NOMO-1 treated with DMSO at 0.1 percent for 48 hours (cell line): ENCODE results near the gene RAB12.
"Not testable (repeated sequence)": the region's sequence is repeated elsewhere in the genome, so short reads cannot be mapped to it uniquely, and the experiment has no call there.

Experiments used
- DNase-seq: peaks from one replicate; lab custom pipeline; 2025; ENCODE audit not compliant: unreplicated experiment; lab: John Stamatoyannopoulos, UW

Gene RAB12

GRCh38 chr18:8611916-8612576, 2.8 kb downstream of the RAB12 start:
- DNase-seq: no peak

DNA sequence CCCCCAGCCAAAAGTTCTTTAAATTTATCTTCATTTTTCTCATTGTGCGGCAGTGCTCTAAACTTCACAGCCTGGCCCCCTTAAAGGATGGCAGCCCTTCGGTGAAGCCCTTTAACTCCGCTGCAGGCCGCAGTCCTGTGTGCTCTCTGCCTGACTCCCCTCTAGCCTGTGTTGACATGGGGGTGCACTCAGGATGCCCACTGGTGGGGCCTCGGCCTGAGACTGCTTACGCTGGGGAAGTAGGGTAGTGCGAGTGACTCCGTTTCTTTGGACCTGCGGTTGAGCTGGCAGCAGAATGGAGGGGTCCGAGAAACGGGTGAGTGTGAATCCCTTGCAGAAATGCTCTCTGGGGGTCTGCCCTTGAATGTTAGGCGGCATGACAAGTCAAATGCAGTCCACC, 5.6 kb downstream of the RAB12 start:
- DNase-seq: no peak

DNA sequence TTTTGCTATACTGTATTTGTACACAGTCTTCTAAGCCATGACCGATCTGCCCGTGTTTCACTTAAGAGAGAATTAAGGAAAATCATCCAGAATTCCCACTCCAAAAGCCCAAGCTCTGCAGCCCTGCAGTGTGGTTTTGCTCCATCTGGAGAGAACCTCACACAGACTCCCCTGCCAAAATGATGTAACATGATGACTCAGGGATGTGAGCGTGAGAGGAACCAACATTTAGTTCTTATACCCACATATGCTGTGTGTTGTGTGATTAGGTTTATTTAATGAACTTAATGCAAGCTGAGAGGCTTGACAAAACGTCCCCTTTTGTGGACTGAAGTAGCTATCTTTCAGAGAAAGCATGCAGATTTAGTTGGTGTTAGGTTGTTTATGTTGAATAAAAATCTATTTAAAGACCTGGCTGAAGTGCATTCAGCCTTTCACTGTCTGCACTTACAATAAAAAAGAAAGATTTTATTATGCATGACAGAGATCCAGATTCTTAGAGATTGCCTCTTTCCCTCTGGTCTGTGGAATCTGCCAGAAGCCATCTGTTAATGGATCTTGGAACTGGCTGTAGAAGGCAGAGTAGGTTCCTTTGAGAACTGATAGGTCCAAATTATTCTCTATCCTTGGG, 6.3 kb downstream of the RAB12 start:
- peak; percentile 62 for DNase-seq

- no peak for DNase-seq
These were observed 6.8 kb downstream of the RAB12 start for GRCh38 chr18:8616028-8616401.

- DNase-seq: no peak
These were observed 8.7 kb downstream of the RAB12 start for GRCh38 chr18:8617907-8618306.

DNA sequence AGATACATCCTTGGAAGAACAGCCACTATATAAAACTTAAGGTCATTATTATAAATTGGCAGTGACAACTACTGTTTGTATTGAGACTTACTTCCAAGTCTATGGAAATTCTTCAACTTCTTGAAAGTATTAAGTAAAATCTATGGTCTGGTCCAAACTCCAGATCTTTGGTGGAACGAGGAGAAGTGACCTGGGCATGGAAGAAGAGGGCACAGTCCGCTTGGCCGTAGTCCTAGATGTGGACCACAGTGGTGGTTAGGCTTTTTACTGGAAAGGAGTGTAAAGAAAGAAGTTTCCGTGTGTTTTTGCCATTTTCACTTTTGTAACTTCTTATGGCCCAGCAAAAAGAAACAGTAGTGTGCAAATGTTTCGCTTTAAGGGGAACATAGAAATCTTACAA, 9.8 kb downstream of the RAB12 start:
- no peak for DNase-seq

- no peak for DNase-seq
These were observed 10.8 kb downstream of the RAB12 start for GRCh38 chr18:8619835-8620577.

DNA sequence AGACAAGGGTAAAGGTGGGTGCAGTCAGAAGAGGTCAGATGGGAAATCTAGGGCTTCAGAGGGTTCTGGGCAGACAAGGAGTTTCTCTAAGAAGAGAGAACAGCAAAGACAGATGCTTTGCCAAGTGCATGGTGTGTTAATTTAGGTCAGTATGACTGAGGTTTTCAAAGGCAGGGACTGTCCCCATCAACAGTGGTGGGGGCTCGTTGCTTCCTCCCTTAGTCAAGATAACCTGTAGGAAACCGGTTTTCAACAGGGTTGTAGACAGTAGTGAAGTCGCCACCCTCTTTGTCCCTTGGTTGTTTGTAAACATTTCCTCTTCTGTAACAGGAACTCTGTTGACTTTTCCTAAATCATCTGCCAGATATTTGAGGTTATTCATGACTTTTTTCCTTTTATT, 11.6 kb downstream of the RAB12 start:
- DNase-seq: no peak

- DNase-seq: not testable (repeated sequence)
These were observed 13.4 kb downstream of the RAB12 start for GRCh38 chr18:8622625-8623024.

GRCh38 chr18:8623549-8624106, 14.4 kb downstream of the RAB12 start:
- peak; percentile 84 for DNase-seq

DNA sequence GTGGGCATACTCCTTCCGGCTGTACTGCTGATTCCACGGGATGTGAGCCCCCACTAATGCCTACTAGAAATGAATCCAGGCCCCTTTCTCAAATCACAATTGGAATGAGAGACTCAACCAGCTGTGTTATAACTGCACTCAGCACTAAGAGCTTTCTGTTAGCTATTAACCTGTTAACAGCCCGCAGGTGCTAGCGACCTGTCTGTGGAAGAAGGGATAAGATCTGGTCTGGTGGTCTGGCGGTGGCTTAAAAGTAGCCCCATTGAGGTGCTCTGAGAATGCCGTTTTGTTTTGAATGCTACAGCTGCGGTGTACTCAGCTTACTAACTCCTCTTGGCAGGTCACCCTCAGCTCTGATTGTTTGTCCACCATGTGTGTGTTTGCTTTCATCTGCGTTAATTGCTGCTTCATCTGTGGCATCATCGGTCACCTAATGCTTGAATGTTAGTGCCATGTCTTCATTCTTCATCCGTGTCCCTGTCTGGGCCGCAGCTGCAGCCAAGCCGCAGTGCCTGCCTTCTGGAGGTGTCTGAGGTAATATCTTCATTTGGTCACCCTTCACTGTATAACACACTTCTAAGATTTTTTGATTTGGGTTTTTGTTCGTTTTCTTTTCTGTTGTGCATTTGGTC, 16.3 kb downstream of the RAB12 start:
- DNase-seq: no peak

GRCh38 chr18:8626414-8627106, 17.3 kb downstream of the RAB12 start:
- DNase-seq: no peak

GRCh38 chr18:8627107-8627472, 17.9 kb downstream of the RAB12 start:
- DNase-seq: no peak

GRCh38 chr18:8627540-8627939, 18.3 kb downstream of the RAB12 start:
- no peak for DNase-seq

DNA sequence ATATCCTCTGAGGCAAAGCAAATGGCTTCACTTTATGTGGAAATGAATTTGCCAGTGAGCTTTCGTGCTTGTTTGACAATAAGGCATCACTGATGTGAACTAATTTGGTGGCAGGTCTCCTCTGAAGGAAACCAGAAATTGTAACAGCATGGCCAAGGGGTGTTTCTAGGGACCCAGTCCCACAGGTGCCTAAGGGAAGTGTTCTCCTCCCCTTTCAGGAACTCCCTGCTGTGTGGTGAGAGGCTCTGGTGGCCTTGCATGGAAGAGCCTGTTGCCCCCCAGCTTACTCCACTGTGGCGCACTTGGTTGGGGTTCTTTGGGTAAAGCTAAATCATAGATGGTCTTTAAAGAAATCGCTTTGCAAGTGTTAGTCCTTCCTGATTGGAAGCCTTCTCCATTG, 20.4 kb downstream of the RAB12 start:
- DNase-seq: no peak

- no peak for DNase-seq
These were observed 21.3 kb downstream of the RAB12 start for GRCh38 chr18:8630546-8630945.

DNA sequence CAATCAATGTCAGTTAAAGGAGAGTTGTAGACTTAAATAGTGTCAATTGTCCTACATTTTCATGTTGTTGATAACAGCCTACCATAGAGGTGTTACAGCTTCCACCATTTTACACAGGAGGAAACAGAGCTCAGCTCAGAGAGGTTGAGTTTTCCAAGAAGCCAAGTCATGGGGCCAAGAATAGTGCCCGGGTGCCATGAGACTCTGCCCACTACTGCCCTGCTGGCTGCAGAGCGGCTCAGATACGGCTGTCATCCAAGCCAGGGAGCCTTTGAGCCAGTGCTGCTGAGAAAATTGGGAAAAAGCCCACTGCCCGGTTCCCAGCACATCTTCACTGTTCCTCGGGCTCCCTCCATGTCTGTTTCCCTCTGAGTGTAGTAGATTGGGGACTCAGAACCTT, 22.0 kb downstream of the RAB12 start:
- DNase-seq: no peak

DNA sequence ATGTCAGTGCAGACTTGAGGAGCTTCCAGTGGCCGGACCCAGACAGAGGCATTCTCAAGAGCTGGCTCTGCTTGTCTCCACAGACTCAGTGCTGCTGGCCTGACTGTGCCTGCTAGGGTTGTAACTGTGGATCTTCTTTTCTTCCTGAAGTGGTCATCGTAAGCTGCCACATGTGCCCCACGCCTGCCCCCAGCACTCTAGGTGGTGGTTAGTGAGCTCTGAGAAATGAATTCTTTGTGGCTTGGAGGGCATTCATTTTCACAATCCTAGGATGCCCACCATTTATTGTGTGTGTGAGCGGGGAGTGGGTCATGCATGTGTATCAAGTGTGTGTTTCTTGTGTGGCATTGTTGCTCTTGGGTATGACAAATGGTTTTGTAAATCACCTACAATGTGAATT, 23.1 kb downstream of the RAB12 start:
- no peak for DNase-seq

- DNase-seq: no peak
These were observed 25.3 kb downstream of the RAB12 start for GRCh38 chr18:8634508-8634907.

DNA sequence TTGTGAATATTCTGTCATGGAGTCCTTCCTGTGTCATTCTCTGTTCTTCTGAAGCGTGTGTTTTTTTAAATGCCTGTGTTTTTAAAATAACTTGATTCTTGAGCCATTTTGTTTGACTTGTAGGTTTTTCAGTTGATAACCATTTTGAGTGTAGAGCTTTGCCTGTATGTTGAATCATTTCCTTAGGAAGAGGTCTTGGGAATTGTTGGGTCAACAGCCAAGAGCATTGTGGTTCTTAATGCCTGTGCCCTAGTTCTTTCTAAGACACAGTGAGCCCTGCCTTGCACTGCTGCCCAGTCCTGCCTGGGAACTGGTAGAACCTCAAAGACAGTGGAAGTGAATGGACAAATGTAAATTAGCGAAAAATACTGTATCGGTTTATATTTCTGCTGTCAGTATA, 25.9 kb downstream of the RAB12 start:
- no peak for DNase-seq

DNA sequence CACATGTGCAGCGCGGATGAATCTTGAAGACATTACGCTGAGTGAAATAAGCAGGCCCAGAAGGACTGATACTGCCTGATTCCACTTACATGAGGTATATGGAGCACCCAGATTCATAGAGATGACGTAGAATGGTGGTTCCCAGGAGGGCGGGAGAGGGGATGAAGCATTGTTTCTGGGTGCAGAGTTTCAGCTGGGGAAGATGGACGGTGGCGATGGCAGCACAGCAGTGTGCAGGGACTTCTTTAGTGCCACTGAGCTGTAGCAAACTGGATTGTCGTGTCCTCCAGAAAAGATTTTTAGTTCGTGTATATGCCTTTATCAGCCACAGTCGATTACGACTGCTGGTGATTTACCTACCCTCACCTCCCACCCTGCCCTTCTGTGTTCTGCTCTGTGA, 30.5 kb downstream of the RAB12 start:
- no peak for DNase-seq
